Measurements from ENCODE around the gene LRRTM1.

The LRRTM1 gene

DNA sequence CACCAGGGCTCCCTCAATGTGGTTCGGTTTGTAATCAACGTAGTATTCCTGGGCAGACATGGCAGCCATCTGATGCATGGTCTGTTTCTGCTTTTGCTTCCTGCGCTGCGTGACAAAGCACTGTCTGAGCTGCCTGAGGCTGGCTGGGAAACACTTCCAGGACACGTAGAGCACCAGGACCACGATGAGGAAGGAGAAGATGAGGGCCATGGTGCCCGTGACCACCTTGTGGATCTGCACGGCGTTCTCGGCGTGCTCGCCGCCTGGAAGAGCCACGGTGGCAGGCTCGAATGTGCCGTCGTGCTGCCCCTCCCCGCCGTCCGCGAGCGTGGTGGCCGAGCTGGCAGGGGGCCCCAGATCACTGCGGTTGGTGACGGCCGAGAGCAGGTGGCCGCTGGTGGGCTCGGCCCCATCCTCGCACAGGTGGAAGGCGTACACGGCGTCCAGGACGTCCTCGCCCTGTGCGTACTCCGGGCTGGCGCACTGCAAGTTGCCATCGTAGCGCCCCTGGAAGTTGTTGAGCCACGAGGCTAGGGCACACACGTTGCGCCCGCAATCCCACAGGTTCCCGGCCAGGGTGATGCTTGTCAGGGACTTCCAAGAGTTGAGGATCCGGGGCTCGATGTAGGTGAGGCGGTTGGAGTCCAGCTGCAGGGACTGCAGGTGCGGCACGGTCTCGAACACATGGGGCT lies 2.1 kb downstream of the LRRTM1 start:
- DNase-seq: no peak

DNA sequence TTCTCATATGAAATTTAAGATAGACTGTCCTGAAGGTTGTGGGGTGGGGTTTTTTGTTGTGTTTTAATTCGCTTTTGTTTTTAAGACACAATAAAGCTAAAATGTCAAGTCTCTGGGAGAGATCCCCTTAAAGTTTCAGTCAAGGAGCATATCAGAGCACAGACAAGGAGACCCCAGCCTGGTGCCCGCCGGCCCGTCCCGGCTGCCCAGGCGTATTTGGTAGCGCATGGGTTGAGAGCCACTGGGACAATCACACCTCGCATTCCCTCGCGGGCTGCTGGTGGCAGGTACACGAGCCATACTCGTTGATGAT lies 2.6 kb downstream of the LRRTM1 start:
- DNase-seq: no peak

DNA sequence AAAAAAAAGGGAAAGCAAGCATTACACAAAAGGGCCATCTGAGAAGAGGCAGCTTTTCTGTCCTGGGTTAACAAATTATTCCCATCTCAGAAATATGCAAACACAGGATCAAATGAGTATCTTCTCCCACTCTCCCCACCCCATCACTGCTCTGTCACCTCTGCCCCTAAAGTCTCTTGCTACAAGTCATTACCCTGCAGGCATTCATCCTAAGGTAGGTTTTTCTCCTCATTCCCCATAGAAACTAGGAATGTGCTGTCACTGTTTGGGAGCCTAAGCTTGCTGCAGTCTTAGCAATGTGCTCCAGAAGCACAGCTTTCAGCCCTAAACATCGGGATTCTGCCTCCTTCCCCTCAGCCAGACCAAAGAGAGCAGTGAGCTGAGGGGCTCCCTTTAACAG lies 3.6 kb downstream of the LRRTM1 start:
- no peak for DNase-seq

DNA sequence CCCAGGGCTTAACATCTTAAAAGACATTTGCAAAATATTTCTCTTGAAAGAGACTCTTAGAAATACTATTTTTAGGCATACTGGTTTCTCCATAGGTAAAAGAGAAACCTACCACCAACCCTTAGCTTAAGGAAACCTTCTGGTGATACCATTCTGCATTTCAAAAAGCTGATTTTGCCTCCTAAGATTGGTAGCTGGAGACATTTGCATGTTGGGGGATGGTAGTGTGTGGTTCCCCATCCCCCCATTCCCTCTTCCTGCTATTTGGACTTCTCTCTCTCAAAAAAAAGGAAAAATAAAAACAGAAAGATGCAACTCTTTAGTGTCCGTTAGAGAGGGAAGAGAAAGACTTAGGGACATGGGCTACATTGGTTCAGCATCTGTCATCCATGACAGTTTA lies 4.2 kb downstream of the LRRTM1 start:
- DNase-seq: no peak

DNA sequence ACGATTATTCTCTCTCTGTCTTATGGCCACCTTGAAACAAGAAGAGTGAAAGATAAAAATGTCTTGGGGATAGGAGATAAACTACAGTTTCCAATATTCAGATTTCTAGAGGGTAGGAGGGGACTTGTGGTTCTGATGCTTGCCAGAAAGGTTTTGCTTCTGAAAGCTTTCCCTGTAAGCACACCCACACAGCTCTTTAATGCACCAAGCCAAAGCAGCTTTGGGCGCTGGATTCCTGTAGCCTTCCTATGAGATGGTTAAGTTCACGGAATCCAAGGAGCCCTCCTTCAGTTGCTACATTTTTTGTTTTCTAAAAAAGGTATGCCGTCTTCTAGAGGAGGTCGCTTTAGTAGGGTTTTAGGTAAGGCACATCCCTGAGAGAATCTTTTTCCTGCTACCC lies 4.9 kb downstream of the LRRTM1 start:
- DNase-seq: no peak

DNA sequence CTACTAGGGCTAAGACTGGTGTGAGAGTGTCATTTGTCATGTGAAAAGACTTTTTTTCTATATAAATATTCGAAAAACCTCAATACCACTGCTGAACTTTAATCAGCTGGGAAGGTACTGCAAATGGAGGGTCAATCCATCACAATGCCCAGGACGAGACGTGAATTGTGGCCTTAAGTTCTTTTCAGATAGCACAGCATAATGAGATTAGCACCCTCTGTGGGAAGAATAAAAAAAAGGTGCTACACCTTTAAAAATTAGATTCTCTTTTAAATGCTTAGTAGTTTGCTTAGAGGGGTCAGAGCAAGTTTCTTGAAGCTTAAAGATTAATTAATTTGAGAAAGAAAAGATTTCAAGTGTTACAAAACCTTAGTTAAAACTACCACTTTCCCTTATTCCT lies 5.6 kb downstream of the LRRTM1 start:
- DNase-seq: no peak

DNA sequence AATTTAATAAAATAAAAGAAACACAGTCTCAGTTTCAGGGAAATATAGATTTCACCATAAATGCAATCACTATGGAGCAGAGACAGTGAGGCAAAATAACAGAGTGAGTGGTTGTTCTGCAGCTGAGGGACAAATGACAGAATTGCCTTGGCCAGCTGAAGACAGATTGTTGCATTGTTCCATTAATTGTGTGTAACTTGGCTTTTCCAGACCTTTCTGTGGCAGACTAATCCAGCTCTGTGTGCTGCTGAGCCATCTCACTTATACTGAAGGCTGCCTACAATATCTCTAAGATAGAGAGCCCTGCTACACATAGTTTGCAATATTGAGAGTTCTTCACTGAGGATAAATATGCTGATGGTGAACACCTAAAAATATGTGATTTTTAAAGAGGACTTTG lies 11.5 kb downstream of the LRRTM1 start:
- no peak for DNase-seq

DNA sequence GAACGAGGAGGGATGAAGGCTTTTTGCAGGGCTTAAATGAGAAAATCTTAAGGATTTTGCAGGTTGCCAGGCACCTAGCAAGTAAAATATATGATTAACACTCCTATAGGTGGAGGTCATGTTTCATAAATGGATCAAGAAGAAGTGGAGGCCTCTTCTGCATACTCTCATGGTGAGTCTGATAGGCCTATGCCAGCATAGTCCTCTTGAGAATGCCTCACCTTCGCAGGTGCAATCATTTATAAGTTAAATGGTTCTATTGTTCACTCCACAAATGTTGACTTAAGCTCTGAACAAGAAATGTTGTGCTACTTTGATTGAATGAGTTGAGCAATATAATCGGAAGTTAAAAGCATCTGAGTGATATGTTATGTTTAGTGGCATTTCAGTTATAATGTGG lies 12.1 kb downstream of the LRRTM1 start:
- DNase-seq: no peak

DNA sequence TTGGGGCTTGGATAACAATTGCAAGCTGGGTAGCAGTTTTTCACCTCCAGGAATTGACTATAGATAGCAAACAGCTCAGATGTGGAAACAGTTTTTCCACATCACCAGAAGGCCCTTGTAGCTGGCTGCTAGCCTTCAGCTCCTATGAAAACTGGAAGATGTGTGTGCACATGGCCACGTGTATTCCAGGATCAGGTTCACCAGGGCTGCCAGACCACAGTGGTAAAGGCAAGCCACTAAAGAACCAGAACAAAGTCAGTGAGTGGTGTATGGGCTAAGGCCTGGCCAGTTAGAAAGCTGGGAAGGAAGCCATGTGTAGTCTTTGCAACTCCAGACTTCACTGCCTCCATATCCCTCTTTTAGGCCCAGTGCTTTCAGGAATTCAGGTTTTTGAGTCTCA lies 12.9 kb downstream of the LRRTM1 start:
- no peak for DNase-seq

DNA sequence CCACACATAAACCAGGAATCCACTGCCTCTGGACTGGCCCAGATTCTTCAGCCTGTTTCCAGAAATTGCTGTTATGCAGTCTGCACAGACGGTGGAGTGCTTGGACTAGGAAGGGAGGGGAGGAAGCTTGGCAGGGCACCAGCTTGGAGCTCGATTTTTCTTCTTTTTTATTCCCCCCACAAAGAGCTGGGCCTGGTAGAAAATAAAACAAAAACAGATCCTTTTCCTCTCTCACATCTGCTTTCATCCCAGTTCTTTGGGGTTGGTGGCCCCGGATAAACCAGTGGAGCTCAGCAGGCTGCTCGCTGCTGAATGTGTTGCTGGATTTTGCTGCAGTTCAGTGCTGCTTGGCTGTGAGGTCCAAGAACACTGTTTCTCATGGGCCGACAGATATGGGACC lies 16.0 kb downstream of the LRRTM1 start:
- no peak for DNase-seq

DNA sequence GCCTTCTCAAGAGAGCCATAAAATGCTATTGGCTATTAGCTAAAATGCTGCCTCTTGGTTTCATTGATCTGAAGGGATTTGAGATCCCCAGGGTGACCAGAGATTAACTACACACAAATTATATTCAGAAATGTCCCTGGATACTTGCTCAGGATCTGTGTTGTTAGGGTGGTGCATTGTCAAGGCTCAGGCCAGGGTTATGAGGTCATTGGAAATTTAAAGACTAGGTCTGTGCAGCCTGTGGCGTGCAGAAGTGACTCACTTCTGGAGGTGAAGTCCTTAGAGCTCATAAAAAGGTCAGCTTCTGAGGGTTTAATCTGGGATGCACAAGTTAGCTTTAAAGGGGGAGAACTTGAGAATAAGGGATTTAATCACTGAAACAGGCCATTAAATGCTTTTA lies 23.5 kb downstream of the LRRTM1 start:
- no peak for DNase-seq

DNA sequence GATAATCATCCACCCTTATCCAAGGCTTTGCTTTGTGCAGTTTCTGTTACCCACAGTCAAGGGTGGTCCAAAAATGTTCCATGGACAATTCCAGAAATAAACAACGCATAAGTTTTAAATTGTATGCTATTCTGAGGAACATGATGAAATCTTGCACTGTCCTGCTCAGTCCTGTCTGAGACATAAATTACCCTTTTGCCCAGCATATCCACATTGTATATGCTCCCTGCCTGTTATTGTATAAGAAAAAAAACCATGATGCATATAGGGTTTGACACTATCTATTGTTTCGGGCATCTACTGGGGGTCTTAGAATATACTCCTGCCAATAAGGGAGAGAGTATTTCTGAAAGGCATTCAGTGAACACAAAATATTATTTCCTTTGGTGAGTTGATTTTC lies 24.0 kb downstream of the LRRTM1 start:
- DNase-seq: no peak

DNA sequence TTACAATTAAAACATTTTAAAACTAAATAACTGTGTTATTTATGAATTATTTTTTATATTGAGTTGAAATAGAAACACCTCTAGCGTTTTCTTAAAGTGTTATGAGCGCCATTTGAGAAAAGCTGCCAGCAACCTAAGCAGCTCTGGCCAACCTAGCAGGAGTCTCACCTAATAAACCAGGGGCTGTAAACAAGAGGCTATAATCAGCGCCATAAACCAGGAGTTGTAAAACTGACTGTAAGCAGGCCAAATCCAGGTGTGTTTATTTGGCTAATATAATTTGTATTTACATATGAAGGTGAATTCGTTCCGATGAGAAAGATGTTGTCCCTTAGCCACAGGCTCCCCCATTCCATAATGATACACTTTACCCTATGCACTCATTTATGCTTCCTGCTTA lies 34.7 kb downstream of the LRRTM1 start:
- no peak for DNase-seq

DNA sequence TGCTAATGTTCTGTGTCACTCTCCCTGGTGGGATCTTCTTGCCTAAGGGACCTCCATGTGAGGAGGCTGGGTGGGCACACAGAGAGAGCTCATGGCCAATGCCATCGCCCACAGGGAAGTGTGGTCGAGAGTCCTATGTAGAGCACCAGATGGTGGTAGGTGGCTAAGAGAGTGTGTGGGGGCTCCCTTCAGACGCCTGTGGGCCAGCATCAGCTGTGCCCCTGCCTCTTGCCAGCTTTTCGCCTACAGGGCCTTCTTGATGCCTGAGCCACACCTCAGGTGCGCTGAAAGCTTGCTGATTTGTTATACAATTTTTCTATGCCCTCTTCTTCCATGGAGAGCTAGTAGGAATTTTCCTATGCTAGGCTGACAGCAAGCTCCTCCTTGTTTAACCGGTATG lies 38.3 kb downstream of the LRRTM1 start:
- DNase-seq: no peak

DNA sequence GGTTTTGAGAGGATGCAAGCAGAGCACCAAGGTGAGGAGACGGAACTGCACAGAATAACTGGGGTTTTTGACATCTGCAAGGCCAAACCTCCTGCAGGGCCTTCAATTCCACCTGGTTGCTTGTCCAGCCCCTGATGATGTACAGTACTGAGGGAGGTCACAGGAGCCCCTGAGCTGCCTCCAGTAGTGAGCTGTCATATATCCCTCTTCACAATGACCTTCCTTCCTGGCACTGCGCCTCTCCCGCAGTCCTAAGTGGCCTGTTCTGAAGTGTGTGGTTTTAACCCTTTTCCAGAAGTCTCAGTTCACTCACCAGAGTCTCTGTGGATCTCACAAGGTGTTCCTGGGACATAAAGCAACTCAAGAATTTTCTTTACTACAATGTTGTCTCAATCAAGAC lies 45.3 kb downstream of the LRRTM1 start:
- no peak for DNase-seq

DNA sequence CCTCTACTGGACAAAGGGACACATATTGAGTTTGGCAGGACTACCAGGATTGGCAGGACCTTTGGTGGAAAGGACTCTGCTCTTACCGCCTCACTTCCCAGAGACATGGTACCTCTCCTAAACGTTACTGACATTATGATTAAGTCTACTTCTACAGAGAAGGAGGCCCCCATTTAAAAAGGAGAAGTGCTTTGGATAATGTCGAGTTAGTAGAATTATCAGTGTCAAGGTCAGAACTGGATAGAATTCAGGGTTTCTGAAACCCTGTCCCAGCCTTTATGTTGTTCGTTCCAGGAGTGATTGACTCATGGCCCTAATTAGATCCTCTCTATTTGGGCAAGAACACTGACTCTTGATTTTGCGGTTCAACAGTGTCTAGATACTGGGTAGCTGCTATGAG lies 45.8 kb downstream of the LRRTM1 start:
- DNase-seq: no peak

DNA sequence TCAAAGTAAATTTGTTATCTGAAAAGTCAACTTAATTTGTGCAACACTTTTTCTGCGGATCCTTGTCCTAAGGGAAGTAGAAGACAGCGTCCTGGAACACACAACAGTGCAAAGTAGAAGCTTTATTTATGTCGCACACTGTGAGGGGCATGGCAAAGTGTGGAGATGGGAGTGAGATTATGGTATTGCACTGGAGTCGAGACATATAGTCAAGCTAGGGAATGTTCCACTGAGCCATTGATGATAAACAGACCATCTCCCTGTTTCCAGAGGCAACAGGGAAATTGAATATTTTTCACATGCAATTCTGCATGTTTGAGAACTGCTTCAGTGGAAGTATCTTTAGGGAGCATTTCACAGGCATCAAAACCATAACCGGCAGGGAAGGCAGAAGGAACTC lies 46.2 kb downstream of the LRRTM1 start:
- DNase-seq: no peak

DNA sequence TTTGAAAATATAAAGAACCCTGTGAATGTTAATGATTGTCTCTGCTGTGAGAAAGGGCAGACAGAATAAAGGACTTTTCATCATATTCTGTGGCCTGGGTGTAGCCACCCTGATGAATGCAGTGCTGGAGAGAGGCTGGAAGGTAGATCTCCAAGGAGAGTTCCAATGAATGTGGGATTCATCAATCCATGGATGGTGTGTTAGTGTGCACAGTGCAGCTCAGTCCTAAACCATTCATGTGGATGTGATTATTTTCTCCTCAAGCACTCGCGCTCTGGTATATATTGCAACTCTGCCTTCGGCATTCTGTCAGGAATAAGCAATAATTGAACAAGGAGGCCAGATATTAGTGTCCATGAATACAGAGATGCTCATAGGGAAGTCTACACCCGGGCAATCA lies 47.1 kb downstream of the LRRTM1 start:
- no peak for DNase-seq

DNA sequence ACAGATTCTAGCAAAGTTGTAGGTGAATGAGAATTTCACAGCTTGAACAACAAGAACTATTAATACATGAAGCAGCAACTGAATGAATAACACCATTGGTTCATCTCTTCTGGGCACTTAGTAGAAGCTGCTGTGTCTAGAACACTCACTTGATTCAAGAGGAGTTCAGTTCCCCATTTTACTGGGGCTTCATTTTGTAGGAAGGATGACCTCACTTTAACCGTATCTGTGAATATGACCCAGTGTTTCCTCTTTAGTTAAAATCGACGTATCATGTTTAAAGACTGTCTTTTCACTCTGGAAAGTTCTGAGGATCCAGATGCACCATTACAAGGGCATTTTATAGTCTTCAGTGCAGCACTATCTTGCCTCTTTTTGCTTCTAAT lies 47.8 kb downstream of the LRRTM1 start:
- no peak for DNase-seq

DNA sequence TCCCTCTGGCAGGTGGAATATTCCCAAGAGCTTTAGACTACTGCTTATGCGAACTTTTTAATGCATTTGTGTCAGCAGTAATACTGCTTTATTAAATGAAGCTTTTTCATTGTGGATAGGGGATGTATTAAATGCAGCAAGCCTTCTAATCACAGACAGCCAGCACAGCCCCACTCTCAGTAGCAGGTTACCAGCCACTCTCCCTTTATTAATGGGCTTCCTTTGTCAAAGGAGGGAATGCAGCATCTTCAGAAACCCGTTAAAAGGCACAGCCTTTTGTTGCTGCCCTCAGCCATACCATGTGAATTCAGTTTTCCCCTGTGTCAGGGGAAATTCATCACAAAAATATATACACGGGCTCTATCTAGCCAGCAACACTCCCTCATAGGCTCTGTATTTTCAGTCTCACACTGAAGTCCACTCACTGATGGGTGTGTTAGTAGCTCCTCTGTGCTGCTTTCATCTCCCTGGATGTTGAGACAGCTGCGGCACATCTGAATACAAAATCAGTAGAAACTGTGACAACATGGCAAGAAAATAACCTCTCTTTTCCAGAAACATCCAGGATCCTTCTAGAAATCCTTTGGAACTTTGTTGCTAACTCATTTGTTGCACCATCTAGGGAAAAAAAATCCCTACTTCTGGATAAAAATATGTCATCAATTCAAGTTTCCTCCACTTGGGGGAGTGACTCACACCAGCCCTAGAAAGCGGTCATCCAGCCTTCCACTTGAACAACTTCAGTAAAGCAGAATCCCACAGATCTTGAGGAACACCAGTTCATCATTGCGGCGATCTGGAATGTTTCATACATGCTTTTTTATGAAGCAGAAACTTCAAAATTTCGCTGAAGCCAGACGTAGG lies 48.4 kb downstream of the LRRTM1 start:
- DNase-seq: no peak

DNA sequence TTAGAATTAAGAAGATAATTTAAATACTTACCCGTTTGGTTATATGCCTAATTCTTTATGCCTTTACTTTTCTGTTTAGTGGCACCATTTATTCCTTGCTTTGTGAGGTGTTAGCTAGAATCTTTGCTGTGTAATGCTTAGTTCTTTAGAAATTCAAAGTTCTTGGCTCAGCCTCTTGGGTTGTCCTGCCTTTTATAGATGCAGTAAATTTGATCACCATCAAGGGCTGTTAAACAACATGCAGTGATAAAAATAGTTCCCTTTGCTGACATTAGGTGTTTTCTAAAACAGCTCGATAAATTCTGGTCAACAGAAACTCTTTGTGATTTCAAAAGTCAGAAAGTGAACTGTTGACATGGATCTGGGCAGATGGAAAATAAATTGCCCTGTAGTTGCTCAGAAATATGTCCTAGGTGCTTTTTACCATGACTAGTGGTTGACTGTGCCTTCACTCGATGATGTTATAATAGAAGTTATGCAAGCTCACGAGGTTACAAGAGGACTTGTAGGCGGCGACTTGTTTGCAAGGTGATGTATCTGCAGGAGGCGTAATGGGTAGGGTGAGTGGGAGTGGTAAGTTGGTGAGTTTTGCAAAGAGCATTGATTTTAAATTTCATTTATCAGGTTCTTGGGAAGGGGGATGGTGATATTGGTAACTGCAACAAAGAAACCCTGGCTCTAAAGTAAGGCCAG lies 52.1 kb downstream of the LRRTM1 start:
- no peak for DNase-seq

All from NCI-H2029 (cell line).